ENCODE results near the gene CAPZB.

Gene CAPZB

DNA sequence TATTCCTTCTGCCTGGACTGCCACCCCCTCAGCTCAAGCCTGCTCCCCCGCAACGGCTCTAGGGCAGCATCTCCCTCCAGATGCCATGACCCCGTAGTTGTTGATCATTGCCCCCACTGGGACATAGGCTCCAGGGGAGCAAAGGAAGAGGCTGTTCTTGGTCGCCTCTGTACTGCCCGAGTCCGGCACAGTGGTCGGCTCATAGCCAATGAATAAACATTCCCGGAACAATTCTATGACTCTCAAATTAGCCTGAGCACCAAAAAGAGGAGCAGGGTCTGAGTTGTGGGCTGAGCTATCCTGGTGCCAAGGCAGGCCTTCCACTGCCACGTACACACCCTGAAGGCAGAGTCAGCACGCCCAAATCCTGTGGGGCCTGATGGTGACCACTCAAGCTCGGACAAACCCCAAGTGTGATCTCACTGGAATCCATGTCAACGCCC is 33.1 kb downstream of the CAPZB start:
- peaks cover 27% of the 10 kb centered on the region for H4K20me1 ChIP-seq (ENCODE audit: low read depth, low read length)

DNA sequence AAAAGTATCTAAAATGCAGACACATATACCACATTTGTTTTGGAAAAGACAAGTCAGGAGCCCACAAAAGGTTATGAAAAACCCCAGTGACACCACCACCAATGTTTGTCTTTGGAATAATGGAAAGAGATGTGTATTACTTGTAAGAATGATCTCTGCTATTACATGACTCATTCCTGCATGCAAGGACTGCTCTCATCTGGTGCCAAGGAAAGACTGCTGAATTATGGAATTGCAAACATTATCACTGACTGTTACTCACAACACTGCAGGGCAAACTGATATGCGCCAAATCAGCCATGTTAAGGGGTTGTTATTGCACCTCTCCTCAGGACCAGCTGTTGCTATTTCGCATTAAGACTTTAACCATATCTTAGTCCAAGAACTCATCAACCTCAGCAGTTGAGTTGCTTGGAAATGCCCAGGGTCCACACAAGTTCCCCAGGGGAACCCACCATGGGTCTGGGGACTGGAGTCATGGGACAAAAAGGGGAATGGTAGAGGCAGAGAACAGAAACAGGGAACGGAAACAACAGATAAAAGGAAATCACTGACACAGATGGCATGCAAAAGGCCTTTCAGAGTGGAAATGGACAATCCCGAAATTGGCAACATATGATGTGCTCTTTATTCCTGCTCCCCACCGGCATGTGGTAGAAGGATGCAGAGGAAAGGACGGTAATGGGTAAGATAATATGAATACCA is 34.4 kb downstream of the CAPZB start:
- H2AFZ ChIP-seq (ENCODE audit: low read depth, low read length, severe bottlenecking): no peak overlapping the region
- no peaks in the 10 kb centered on the region for H3K9me3 ChIP-seq (ENCODE audit: insufficient read depth, low read length)
- H3K27ac ChIP-seq (ENCODE audit: low read depth, low read length): no peak overlapping the region
- no peaks in the 10 kb centered on the region for H3F3A ChIP-seq (ENCODE audit: insufficient read depth)
- peaks cover 93% of the 10 kb centered on the region for H3K79me2 ChIP-seq (ENCODE audit: insufficient read depth, low read length)
- peaks cover 21% of the 10 kb centered on the region for H4K20me1 ChIP-seq (ENCODE audit: low read depth, low read length)
- H3K9ac ChIP-seq (ENCODE audit: low read length): no peak overlapping the region
- H3K4me3 ChIP-seq (ENCODE audit: insufficient read depth, low read length, poor library complexity, severe bottlenecking): no peak overlapping the region
- H3K27me3 ChIP-seq (ENCODE audit: low read length): no peaks in the 10 kb centered on the region
- H3K36me3 ChIP-seq (ENCODE audit: low read length): no peaks in the 10 kb centered on the region
- no peaks in the 10 kb centered on the region for H3K9me2 ChIP-seq (replicated peaks; ENCODE audit: insufficient read depth, low read length)
- no peak for TF ChIP-seq EZH2phosphoT487 (conservative IDR thresholded peaks at IDR 0.05; ENCODE audit: low read length)
- no peak for TF ChIP-seq CTCF (IDR thresholded peaks at IDR 0.05; ENCODE audit: insufficient read depth, low read length, poor library complexity, severe bottlenecking)
- no peak overlapping the region for H3K4me2 ChIP-seq (ENCODE audit: low read depth, low read length, poor library complexity, severe bottlenecking)

More for the DNA sequence above, 33.1 kb downstream of the CAPZB start:
- no peak overlapping the region for H3K4me2 ChIP-seq (ENCODE audit: low read depth, low read length, poor library complexity, severe bottlenecking)
- no peak overlapping the region for H3K27ac ChIP-seq (ENCODE audit: low read depth, low read length)
- no peaks in the 10 kb centered on the region for H3K9me2 ChIP-seq (replicated peaks; ENCODE audit: insufficient read depth, low read length)
- peaks cover 95% of the 10 kb centered on the region for H3K79me2 ChIP-seq (ENCODE audit: insufficient read depth, low read length)
- no peak overlapping the region for H3K9ac ChIP-seq (ENCODE audit: low read length)
- no peak overlapping the region for H2AFZ ChIP-seq (ENCODE audit: low read depth, low read length, severe bottlenecking)
- H3K9me3 ChIP-seq (ENCODE audit: insufficient read depth, low read length): no peaks in the 10 kb centered on the region
- no peak overlapping the region for H3K4me3 ChIP-seq (ENCODE audit: insufficient read depth, low read length, poor library complexity, severe bottlenecking)
- TF ChIP-seq EZH2phosphoT487 (conservative IDR thresholded peaks at IDR 0.05; ENCODE audit: low read length) (no peak), CTCF (IDR thresholded peaks at IDR 0.05; ENCODE audit: insufficient read depth, low read length, poor library complexity, severe bottlenecking) (no peak)
- H3F3A ChIP-seq (ENCODE audit: insufficient read depth): no peaks in the 10 kb centered on the region
- no peaks in the 10 kb centered on the region for H3K36me3 ChIP-seq (ENCODE audit: low read length)
- no peaks in the 10 kb centered on the region for H3K27me3 ChIP-seq (ENCODE audit: low read length)

- no peak overlapping the region for H2AFZ ChIP-seq (ENCODE audit: low read depth, low read length, severe bottlenecking)
- H3K9me3 ChIP-seq (ENCODE audit: insufficient read depth, low read length): no peaks in the 10 kb centered on the region
- no peaks in the 10 kb centered on the region for H3K36me3 ChIP-seq (ENCODE audit: low read length)
- H3K9ac ChIP-seq (ENCODE audit: low read length): no peak overlapping the region
- no peaks in the 10 kb centered on the region for H3K9me2 ChIP-seq (replicated peaks; ENCODE audit: insufficient read depth, low read length)
- TF ChIP-seq EZH2phosphoT487 (conservative IDR thresholded peaks at IDR 0.05; ENCODE audit: low read length) (no peak), CTCF (IDR thresholded peaks at IDR 0.05; ENCODE audit: insufficient read depth, low read length, poor library complexity, severe bottlenecking) (no peak)
- H3K4me2 ChIP-seq (ENCODE audit: low read depth, low read length, poor library complexity, severe bottlenecking): no peak overlapping the region
- H3K27me3 ChIP-seq (ENCODE audit: low read length): no peaks in the 10 kb centered on the region
- H3K4me3 ChIP-seq (ENCODE audit: insufficient read depth, low read length, poor library complexity, severe bottlenecking): no peak overlapping the region
- peaks cover 5% of the 10 kb centered on the region; the same call in 1 of the 2 replicates for H3F3A ChIP-seq (ENCODE audit: insufficient read depth)
- peaks cover 93% of the 10 kb centered on the region for H3K79me2 ChIP-seq (ENCODE audit: insufficient read depth, low read length)
- H3K27ac ChIP-seq (ENCODE audit: low read depth, low read length): no peak overlapping the region
- peaks cover 21% of the 10 kb centered on the region for H4K20me1 ChIP-seq (ENCODE audit: low read depth, low read length)
Measured at GRCh38 chr1:19449454-19450228, 35.7 kb downstream of the CAPZB start.
